PFSK-1 (cell line): Measurements from ENCODE around the gene CUBN.

Experiments
- POLR2AphosphoS5 ChIP-seq: IDR thresholded peaks from 2 replicates; pipeline ENCODE4 v1.6.1; 2012; ENCODE audit warnings: low read depth, mild to moderate bottlenecking, control low read depth, low read length, moderate library complexity
- SIN3A ChIP-seq: IDR thresholded peaks from 2 replicates; pipeline ENCODE4 v1.6.1; 2012; ENCODE audit warnings: mild to moderate bottlenecking, low read length, moderate library complexity, borderline replicate concordance; ENCODE audit not compliant: insufficient read depth
- TAF1 ChIP-seq: IDR thresholded peaks from 2 replicates; pipeline ENCODE4 v1.6.1; 2012; ENCODE audit warnings: low read length, control low read depth, borderline replicate concordance; ENCODE audit not compliant: insufficient read depth

- no peak for TF ChIP-seq SIN3A
- TF ChIP-seq POLR2AphosphoS5, result no peak
- no peak for TF ChIP-seq TAF1
Observed at GRCh38 chr10:16938952-16939351, 190.7 kb downstream of the CUBN start.
